H1 (cell line): ENCODE results near the gene P4HA1. TPM values are rescaled to one million over a fixed set of nuclear protein-coding genes. Genes with fewer than 3 reads are reported as not detected.

Experiments
- CTCF ChIA-PET: fragments of 300-600 bp; sonication (Branson Sonifier 250); formaldehyde crosslinking; loops from one replicate; lab custom pipeline; 2021; ENCODE audit not compliant: partially characterized antibody; lab: Charles Lee
- POLR2A ChIA-PET: fragments of 300-600 bp; sonication (Branson Sonifier 250); formaldehyde crosslinking; loops from one replicate; lab custom pipeline; 2021; ENCODE audit warnings: inconsistent platforms; ENCODE audit not compliant: partially characterized antibody; lab: Charles Lee
- DNase-seq, 2 experiments: peaks; one replicate each; pipeline versions ENCODE4 v3.0.0 to v3.0.0-alpha.2; 2010 to 2022; ENCODE audit warnings: low spot score in 2 of 2, low read depth in 1 of 2, mixed read lengths in 1 of 2
- FAIRE-seq: peaks from 2 replicates; lab custom pipeline; 2011; peaks lifted over from hg19 to GRCh38; lab: Jason Lieb, UNC
- H2AFZ ChIP-seq: 2 replicates; pipeline ENCODE4 v1.8.1; 2012; ENCODE audit warnings: low read length, inconsistent platforms
- H2AK5ac ChIP-seq: 2 replicates; pipeline ENCODE4 v1.6.1; 2013; ENCODE audit warnings: low read depth, low read length
- H2BK120ac ChIP-seq: replicated peaks from 2 replicates; pipeline ENCODE3; 2013; ENCODE audit warnings: low read depth, low read length, inconsistent platforms
- H2BK12ac ChIP-seq: 2 replicates; pipeline ENCODE4 v1.6.1; 2013; ENCODE audit warnings: low read depth, low read length
- H2BK15ac ChIP-seq: 2 replicates; pipeline ENCODE4 v1.6.1; 2013; ENCODE audit warnings: low read length
- H2BK20ac ChIP-seq: 2 replicates; pipeline ENCODE4 v1.6.1; 2013; ENCODE audit warnings: low read length
- H2BK5ac ChIP-seq: 2 replicates; pipeline ENCODE4 v1.6.1; 2013; ENCODE audit warnings: low read depth, low read length
- H3K14ac ChIP-seq: 2 replicates; pipeline ENCODE4 v1.6.1; 2013; ENCODE audit warnings: inconsistent platforms; ENCODE audit not compliant: insufficient read length
- H3K18ac ChIP-seq: 2 replicates; pipeline ENCODE4 v1.6.1; 2013; ENCODE audit warnings: low read length; ENCODE audit errors: extremely low read depth
- H3K23ac ChIP-seq: 2 replicates; pipeline ENCODE4 v1.6.1; 2013; ENCODE audit warnings: inconsistent platforms; ENCODE audit not compliant: insufficient read length
- H3K23me2 ChIP-seq: 2 replicates; pipeline ENCODE4 v1.6.1; 2013; ENCODE audit warnings: low read depth, low read length
- H3K27ac ChIP-seq: 2 replicates; pipeline ENCODE4 v1.6.1; 2011; ENCODE audit warnings: low read depth, low read length, inconsistent platforms
- H3K27me3 ChIP-seq, 4 experiments: replicated peaks in 1 of 4; 1 replicate in 1 of 4; 2 replicates in 3 of 4; pipeline versions ENCODE4 v1.6.1 to v1.8.1; 2011 to 2013; ENCODE audit warnings: low read length in 3 of 4, mild to moderate bottlenecking in 3 of 4, inconsistent platforms in 2 of 4, mixed read lengths in 2 of 4, moderate library complexity in 1 of 4; ENCODE audit not compliant: control insufficient read depth in 3 of 4, insufficient read depth in 3 of 4; ENCODE audit errors: extremely low read depth in 1 of 4
- H3K36me3 ChIP-seq, 4 experiments: 2 replicates each; pipeline versions ENCODE4 v1.6.1 to v1.8.1; 2011 to 2013; ENCODE audit warnings: mild to moderate bottlenecking in 4 of 4, low read length in 3 of 4, moderate library complexity in 2 of 4, control low read depth in 1 of 4, inconsistent platforms in 1 of 4; ENCODE audit not compliant: insufficient read depth in 4 of 4, control insufficient read depth in 2 of 4
- H3K4ac ChIP-seq: replicated peaks from 2 replicates; pipeline ENCODE3; 2013; ENCODE audit warnings: low read length, low read depth, mixed read lengths, inconsistent platforms; ENCODE audit not compliant: insufficient read length
- H3K4me1 ChIP-seq, 4 experiments: replicated peaks in 1 of 4; 1 replicate in 1 of 4; 2 replicates in 3 of 4; pipeline versions ENCODE4 v1.6.1 to v1.8.1; 2011 to 2013; ENCODE audit warnings: low read length in 3 of 4, inconsistent platforms in 2 of 4, mixed read lengths in 1 of 4; ENCODE audit not compliant: insufficient read depth in 4 of 4, control insufficient read depth in 3 of 4
- H3K4me2 ChIP-seq, 2 experiments: 2 replicates each; pipeline versions ENCODE4 v1.6.1 to v1.8.1; 2011 to 2013; ENCODE audit warnings: low read depth in 2 of 2, low read length in 2 of 2, control low read depth in 1 of 2, inconsistent platforms in 1 of 2, mild to moderate bottlenecking in 1 of 2; ENCODE audit not compliant: insufficient read depth in 1 of 2
- H3K4me3 ChIP-seq, 4 experiments: fragments of 200-600, 300-600 bp in 1 of 4; sonication (generic), shearing (Covaris generic), sonication (Bioruptor Twin) in 1 of 4; 2 replicates each; pipeline versions ENCODE4 v1.5.1 to v1.8.1; 2011 to 2016; ENCODE audit warnings: low read length in 4 of 4, low read depth in 3 of 4, control low read depth in 2 of 4, inconsistent platforms in 2 of 4, mild to moderate bottlenecking in 2 of 4, mixed read lengths in 1 of 4, moderate library complexity in 1 of 4; ENCODE audit not compliant: insufficient read depth in 2 of 4; ENCODE audit errors: extremely low read depth in 1 of 4
- H3K56ac ChIP-seq: replicated peaks from 2 replicates; pipeline ENCODE3; 2013; ENCODE audit warnings: low read depth, mild to moderate bottlenecking, mixed read lengths, low read length, inconsistent platforms; ENCODE audit not compliant: insufficient read length
- H3K79me1 ChIP-seq: 2 replicates; pipeline ENCODE4 v1.6.1; 2013; ENCODE audit warnings: low read depth, low read length, control low read depth
- H3K79me2 ChIP-seq, 2 experiments: 2 replicates each; pipeline versions ENCODE4 v1.6.1 to v1.8.1; 2012 to 2013; ENCODE audit warnings: low read length in 2 of 2, mild to moderate bottlenecking in 2 of 2, inconsistent platforms in 1 of 2; ENCODE audit not compliant: insufficient read depth in 2 of 2, control insufficient read depth in 1 of 2
- H3K9ac ChIP-seq, 4 experiments: replicated peaks in 1 of 4; 1 replicate in 1 of 4; 2 replicates in 3 of 4; pipeline versions ENCODE4 v1.6.1 to v1.8.1; 2011 to 2013; ENCODE audit warnings: low read depth in 3 of 4, low read length in 3 of 4, control low read depth in 2 of 4, mild to moderate bottlenecking in 2 of 4, moderate library complexity in 2 of 4, inconsistent platforms in 1 of 4; ENCODE audit errors: extremely low read depth in 1 of 4
- H3K9me3 ChIP-seq, 2 experiments: 2 replicates each; pipeline versions ENCODE4 v1.6.1 to v1.8.1; 2012 to 2013; ENCODE audit warnings: mild to moderate bottlenecking in 2 of 2, moderate library complexity in 2 of 2, control low read depth in 1 of 2, inconsistent platforms in 1 of 2, low read depth in 1 of 2, low read length in 1 of 2, mixed read lengths in 1 of 2; ENCODE audit not compliant: insufficient read depth in 2 of 2
- H4K20me1 ChIP-seq, 2 experiments: replicated peaks in 1 of 2; 2 replicates each; pipeline versions ENCODE3 to v1.8.1; 2011 to 2013; ENCODE audit warnings: inconsistent platforms in 2 of 2, low read length in 2 of 2, mild to moderate bottlenecking in 1 of 2; ENCODE audit not compliant: insufficient read depth in 2 of 2, control insufficient read depth in 1 of 2
- H4K5ac ChIP-seq: 2 replicates; pipeline ENCODE4 v1.6.1; 2013; ENCODE audit warnings: low read length, low read depth, mixed read lengths, inconsistent platforms; ENCODE audit not compliant: insufficient read length
- H4K8ac ChIP-seq: 2 replicates; pipeline ENCODE4 v1.8.0; 2013; ENCODE audit warnings: mild to moderate bottlenecking, moderate library complexity, low read length, inconsistent platforms; ENCODE audit not compliant: insufficient read depth; ENCODE audit errors: extremely low read depth
- H4K91ac ChIP-seq: replicated peaks from 2 replicates; pipeline ENCODE3; 2013; ENCODE audit warnings: low read length, mixed read lengths, inconsistent platforms; ENCODE audit not compliant: insufficient read length
- POLR2A ChIP-seq, 2 experiments: IDR thresholded peaks; 1 replicate in 1 of 2; 2 replicates in 1 of 2; pipeline ENCODE4 v1.6.1; 2011; ENCODE audit warnings: low read depth in 2 of 2, low read length in 2 of 2, mild to moderate bottlenecking in 2 of 2; ENCODE audit errors: control extremely low read depth in 1 of 2
- RAD21 ChIP-seq, 2 experiments: IDR thresholded peaks in 1 of 2; conservative IDR thresholded peaks in 1 of 2; 2 replicates each; pipeline ENCODE4 v1.6.1; 2011; ENCODE audit warnings: low read depth in 2 of 2, low read length in 2 of 2, improper control_type of control experiment in 1 of 2, inconsistent platforms in 1 of 2, mild to moderate bottlenecking in 1 of 2, moderate library complexity in 1 of 2
- RFX5 ChIP-seq: IDR thresholded peaks from 2 replicates; pipeline ENCODE4 v1.6.1; 2011; ENCODE audit warnings: low read depth, low read length, improper control_type of control experiment, borderline replicate concordance
- WGBS, 2 experiments: shearing (Covaris generic) in 1 of 2; methylation state at CpG; one replicate each; pipeline versions ENCODE4 v1.1.6 to v1.1.7; 2013 to 2015; ENCODE audit warnings: low lambda C conversion rate in 2 of 2, mixed read lengths in 2 of 2, inconsistent platforms in 1 of 2, low coverage in 1 of 2, missing lambda C conversion rate in 1 of 2; ENCODE audit not compliant: insufficient replicate concordance in 2 of 2, insufficient coverage in 1 of 2, insufficient read length in 1 of 2; ENCODE audit errors: extremely low coverage in 1 of 2, missing lambda C conversion rate in 1 of 2; 5-methylcytosine and 5-hydroxymethylcytosine counted together
- polyA plus RNA-seq, 7 experiments: library from polyadenylated mRNA; depleted of rRNA in 3 of 7; stranded (reverse) in 5 of 7; unstranded in 2 of 7; fragments of >200 nt in 5 of 7; fragments of 200-250 nt in 2 of 7; gene quantifications; 1 replicate in 5 of 7; 2 replicates in 1 of 7; 4 replicates in 1 of 7; pipeline versions ENCODE4 v1.2.1 to v1.2.3, GENCODE V29; 2011 to 2013; ENCODE audit warnings: missing spikeins in 2 of 7, mixed read lengths in 2 of 7
- total RNA-seq: library from RNA; stranded (reverse); fragmentation: NEBNext Ultra II Directional; extraction: Animal tissue kit (Norgen Biotek cat#: 25700); gene quantifications from 2 replicates; pipeline ENCODE4 v1.2.1, GENCODE V29; 2021

P4HA1 gene
- total and polyA plus RNA-seq, 2 of the 8 experiments (the other 6 are each of a cell fraction or from before 2014, with no cell fraction given) = 12.0 to 25.7 TPM

- no peak overlapping the region for H4K91ac ChIP-seq
- no peaks in the 10 kb centered on the region for H3K23me2 ChIP-seq
- H3K79me1 ChIP-seq = peaks cover 4% of the 10 kb centered on the region; the same call in 1 of the 2 replicates
- WGBS, 2 experiments = 78% methylated on average over 4 of the region's 4 CpGs; no CpG with 5 or more reads in 1 of the 2 experiments
- no peak overlapping the region for H2BK20ac ChIP-seq
- H3K27me3 ChIP-seq = no peaks in the 10 kb centered on the region
- FAIRE-seq (no peak), DNase-seq (no peak)
- no peak overlapping the region for H3K18ac ChIP-seq
- no peak overlapping the region for H3K4me2 ChIP-seq
- no peak overlapping the region for H2BK5ac ChIP-seq
- H4K5ac ChIP-seq = no peak overlapping the region
- POLR2A ChIA-PET = interaction anchor here (0.6 to 1.3 kb wide), 2 partner anchors 9 to 86 kb away, joined by 3 to 7 read pairs; no protein-coding TSS in a partner anchor
- no peak overlapping the region for H3K14ac ChIP-seq
- no peak overlapping the region for H3K27ac ChIP-seq
- no peak overlapping the region for H2AK5ac ChIP-seq
- H3K4me3 ChIP-seq = no peak overlapping the region
- H3K4me1 ChIP-seq = no peaks in the 10 kb centered on the region
- H2BK120ac ChIP-seq = no peak overlapping the region
- H2BK15ac ChIP-seq = no peak overlapping the region
- H3K36me3 ChIP-seq = no peaks in the 10 kb centered on the region
- H2AFZ ChIP-seq = no peak overlapping the region
- CTCF ChIA-PET = no interaction called here
- peaks cover 0 to 20% of the 10 kb centered on the region in 2 experiments; a peak in 2 of 4 replicates for H3K79me2 ChIP-seq
- no peak overlapping the region for H3K56ac ChIP-seq
- H2BK12ac ChIP-seq = no peak overlapping the region
- H3K4ac ChIP-seq = no peak overlapping the region
- no peak overlapping the region for H4K8ac ChIP-seq
- no peaks in the 10 kb centered on the region for H3K9me3 ChIP-seq
- H3K23ac ChIP-seq = no peak overlapping the region
- H4K20me1 ChIP-seq = no peaks in the 10 kb centered on the region
- TF ChIP-seq RAD21 (IDR thresholded peaks at IDR 0.05 in 1 of 2, conservative IDR thresholded peaks at IDR 0.05 in 1 of 2; ENCODE audit: low read depth in 2 of 2, low read length in 2 of 2) (no peak), POLR2A (IDR thresholded peaks at IDR 0.05; ENCODE audit: control extremely low read depth in 1 of 2, low read depth in 2 of 2, low read length in 2 of 2) (no peak), RFX5 (no peak)
- no peak overlapping the region for H3K9ac ChIP-seq
These were observed 9.8 kb downstream of the P4HA1 start for GRCh38 chr10:73086816-73087215.
